Activated T-helper 1 cell treated with Interleukin-2 at 50 U/mL for 16 hours (primary cell): Measurements from ENCODE around the gene ULBP2.
"Not testable (repeated sequence)": the region's sequence is repeated elsewhere in the genome, so short reads cannot be mapped to it uniquely, and the experiment has no call there.

Experiments used
- DNase-seq: peaks from one replicate; pipeline ENCODE4 v3.0.0-alpha.2; 2020; ENCODE audit warnings: low read depth

ULBP2 gene, protein sequence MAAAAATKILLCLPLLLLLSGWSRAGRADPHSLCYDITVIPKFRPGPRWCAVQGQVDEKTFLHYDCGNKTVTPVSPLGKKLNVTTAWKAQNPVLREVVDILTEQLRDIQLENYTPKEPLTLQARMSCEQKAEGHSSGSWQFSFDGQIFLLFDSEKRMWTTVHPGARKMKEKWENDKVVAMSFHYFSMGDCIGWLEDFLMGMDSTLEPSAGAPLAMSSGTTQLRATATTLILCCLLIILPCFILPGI

DNA sequence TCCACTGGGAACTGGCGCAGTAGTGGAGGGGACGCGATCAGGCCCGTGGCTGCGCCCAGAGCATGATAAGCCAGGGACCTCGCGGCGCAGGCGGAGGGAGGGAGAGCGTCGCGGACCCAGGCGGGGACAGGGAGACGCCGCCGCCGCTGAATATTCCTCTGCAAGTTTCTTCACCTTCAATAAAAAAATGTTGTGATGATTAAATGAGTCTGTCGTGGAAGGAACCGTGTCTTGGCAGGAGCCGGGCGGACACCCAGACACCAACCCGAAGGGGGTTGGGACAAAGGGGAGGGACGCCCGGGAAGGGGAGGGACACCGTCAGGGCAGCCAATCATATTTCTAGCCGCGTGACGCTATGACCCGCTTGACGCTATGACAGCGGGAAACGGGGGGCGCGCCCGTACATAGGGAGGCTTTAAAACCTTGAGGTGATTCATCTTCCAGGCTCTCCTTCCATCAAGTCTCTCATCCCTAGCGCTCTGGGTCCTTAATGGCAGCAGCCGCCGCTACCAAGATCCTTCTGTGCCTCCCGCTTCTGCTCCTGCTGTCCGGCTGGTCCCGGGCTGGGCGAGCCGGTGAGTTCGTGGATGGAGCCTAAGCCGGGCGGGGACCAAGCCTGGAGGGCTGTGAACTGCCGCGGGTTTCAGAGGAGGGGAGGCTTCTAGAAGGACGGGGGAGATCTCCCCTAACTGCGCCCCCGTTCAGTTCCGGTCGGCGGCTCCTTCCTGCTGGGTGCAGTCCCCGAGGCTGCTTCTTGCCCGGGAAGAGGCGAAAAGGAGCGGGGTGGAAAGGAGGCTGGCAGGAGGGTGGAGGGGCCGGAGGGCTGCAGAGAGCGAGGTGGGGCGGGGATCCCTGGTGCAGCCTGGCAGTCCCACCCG, at the start of gene ULBP2:
Gene ULBP2, plus strand, starts transcription at position 432 of the 878 bp plus-strand sequence. Its CDS starts 59 bp downstream, at position 491.
- DNase-seq: peak; percentile 76

DNA sequence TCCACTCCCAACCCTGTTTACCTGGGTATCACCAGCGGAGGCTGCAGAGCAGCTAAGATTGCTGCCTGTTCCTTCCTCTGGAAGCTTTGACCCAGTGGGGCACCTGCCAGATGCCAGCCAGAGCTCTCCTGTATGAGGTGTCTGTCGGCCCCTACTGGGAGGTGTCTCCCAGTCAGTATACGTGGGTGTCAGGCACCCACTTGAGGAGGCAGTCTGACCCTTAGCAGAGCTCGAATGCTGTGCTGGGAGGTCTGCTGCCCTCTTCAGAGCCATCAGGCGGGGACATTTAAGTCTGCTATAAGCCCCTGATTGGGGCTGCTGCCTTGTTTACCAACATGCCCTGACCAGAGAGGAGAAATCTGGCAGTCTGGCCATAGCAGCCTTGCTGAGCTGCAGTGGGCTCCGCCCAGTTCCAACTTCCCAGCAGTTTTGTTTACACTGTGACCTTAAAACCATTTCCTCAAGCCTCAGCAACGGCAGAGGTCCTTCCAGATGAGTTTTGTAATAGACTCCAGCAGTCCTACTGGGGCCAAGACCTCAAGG, 46.7 kb upstream of the ULBP2 start:
- no peak for DNase-seq

DNA sequence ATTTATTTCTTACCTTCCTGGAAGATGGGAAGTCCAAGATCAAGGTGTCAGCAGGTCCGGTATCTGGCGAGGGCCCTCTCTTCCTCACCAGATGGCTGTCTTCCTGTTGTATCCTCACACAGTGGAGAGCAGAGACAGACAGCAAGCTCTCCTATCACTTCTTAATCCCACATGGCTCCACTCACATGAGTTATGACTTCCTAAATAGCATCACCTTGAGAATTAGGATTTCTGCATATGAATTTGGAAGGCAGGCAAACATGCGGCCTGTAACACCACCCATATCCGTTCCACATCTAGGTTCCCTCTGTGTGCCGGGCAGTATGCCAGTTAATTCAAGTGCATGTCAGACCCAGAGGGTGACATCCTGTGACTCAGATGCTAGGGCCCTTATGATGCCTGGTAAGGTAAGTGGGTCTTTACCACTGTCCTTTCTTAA, 46.0 kb upstream of the ULBP2 start:
- DNase-seq: peak; percentile 8

DNA sequence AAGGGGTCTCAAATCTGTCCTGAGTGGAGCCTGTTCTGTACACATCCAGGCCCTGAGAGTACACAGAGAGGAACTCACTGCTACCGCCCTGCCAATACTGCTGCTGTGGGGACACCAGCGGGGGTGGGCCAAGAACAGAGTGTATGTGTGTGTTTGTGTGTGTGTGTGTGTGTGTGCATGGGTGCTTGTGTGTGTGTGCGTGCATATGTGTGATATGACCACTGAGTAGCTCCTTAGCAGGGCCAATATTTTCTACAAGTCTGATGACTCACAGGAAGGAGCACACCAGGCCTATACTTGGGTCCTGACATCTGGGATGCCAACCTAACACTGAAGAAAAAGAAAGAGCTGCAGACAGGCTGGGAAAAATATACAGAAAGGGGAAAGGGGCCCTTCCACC, 45.3 kb upstream of the ULBP2 start:
- DNase-seq: no peak

DNA sequence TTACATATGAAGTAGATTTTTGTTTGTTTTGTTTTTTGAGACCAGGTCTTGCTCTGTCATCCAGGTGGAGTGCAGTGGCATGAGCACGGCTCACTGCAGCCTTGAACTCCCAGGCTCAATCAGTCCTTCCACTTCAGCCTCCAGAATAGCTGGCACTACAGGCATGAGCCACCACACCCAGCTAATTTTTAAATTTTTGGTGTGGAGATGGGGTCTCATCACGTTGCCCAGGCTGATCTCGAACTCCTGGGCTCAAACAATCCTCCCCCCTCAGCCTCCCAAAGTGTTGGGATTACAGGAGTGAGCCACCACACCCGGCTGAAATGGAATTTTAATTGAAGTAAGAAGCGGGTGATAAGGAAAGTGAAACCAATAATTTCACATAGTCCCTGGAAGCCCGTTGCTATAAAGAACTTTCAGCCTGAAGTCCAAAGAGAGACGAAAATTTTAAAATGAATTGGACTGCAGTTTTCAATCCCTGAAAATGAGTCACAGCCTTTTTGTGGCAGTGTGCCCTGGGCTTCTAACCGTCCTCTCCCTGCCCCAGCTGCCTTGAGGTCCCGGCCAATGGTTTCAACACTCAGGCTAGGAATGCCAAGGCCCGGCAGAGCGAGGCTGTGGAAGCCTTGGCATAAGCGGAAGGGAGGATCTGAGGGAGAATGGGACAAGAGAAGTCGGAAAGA, 44.7 kb upstream of the ULBP2 start:
- DNase-seq: no peak

DNA sequence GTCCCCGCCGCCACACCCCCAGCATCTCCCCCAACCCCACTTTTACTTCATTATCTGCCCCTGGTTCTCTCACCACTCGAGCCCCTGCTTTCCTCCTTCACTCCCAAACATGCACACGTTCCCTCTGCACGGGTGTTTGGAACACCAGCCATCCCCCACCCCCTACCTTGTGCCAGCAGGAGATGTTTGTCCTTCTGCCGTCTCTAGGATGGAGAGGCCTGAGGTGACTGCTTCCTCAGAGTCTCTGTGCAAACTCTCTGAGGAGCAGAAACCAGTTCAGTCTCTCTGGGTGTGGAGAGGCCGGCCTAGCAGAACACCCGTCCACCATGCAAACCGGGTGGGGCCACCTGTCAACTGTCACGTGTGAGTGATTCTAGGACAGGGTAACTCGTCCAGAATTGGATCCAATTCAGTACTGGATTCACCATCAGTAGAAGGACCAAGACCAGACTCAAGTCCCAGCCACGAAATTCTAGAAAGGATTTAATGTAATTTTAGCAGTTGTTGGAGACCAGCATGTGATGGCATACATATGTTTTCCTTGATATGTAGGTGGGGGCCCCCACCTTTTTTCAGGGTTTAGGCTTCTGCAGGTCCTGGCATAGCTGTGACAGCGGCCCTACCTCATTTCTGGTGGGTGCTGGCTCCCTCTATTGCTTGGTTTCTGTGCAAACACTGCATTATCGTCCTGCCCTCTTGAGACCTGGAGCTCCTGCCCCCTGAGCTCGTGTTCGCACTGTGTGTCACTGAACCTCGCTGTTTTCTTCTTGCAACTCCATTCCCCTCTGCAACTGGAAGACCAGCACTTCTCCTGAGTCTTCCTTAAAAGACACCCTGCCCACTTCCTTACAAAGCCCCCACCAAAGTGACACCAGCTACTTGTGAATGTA, 43.7 kb upstream of the ULBP2 start, which contains the start of gene RAET1E:
Gene RAET1E, minus strand, starts transcription at position 259 of the 890 bp plus-strand sequence. CDS start 7,212 bp downstream, outside the sequence.
- no peak for DNase-seq

DNA sequence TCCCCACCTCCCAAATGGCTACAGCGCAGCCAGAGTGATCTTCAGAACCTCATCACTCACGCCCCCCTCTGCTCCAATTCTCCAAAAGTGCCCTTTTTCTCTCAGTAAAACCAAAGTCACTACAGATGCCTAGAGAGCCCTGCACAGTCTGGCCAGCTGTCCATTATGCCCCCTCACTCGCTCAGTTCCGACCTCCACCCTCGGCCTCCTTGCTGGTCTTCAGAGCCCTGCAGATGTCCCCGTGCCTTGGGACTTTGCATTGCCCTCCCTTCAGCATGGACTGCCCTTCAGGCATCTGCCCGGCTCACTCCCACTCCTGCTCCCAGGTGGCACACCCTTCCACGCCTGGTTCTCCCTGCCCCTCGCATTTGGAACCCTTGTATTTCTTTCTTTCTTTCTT, 42.8 kb upstream of the ULBP2 start:
- no peak for DNase-seq

DNA sequence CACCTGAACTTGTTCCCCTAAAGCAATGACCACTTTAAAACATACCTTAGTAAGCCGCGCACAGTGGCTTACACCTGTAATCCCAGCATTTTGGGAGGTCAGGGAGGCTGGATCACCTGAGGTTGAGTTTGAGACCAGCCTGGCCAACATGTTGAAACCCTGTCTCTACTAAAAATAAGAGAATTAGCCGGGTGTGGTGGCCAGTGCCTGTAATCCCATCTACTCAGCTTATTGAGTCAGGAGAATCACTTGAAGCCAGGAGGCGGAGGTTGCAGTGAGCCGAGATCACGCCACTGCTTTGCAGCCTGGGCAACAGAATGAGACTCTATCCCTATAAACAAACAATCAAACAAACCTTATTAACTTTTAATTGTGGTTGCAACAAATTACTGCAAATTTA, 42.3 kb upstream of the ULBP2 start:
- no peak for DNase-seq

DNA sequence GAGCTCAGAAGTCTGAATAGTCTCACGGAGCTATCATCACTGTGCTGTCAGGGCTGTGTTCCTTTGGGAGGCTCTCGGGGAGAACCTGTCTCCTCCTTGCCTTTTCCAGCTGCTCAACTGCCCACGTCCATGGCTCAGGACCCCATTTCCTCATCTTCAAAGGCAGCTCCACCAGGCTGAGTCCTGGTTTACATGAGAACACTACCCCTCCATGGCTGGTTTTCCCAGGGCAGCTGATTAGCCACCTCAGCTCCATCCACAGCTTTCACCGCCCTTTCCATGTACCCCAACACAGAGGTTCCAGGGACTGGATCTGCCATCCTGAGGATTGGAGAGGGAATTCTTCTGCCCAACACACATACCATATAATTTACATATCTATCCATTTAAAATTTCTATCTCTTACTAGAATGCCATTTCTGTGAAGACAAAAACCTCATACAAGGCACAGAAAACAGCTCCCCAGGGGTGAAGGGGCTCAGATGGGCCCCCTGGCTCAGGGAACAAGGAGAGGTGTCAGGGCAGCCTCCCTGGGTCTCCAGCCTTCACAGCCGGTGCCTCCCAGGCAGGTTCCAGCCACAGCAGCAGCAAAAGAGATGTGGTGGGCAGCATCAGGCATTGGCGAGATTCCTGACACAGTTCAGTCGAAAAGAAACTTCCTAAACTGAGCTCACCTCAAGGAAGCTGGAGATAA, 41.7 kb upstream of the ULBP2 start:
- no peak for DNase-seq

DNA sequence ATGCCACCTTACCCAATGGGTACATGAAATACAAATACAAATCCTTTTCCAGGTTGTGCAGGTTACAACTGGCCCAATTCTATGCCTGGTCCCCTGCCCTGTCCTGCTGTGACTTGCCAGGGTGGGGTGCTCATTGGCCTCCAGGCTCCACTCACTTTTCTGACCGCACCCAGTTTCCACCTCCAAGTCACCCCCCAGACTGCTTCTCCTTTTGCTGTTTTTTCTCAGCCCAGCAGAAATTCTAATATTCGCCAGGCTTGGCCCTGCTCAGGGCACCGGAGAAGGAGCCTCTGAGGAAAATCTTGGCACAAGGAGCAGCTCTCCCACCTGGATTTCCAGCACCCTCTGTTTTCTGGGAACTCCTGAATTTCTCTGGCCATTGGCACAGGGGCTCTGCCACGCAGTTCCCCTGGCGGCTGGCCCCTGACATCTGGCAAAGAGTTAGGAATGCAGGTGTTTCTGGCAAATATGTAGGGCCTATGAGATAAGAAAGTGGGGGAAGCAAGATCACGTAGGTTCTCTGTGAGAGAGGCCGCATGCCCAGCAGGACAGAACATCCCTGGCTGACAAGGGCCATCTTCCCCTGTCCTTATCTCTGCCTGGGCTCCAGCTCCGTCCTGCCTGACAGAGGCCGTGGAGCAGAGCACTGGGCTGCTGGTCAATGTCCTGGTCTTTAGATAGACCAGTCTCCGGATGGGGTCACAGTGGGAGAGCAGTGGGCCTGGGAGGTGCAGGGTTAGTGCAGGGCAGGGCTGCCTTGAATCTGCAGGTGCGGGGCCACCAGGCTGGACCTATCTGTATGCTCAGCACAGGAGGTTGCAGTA, 41.0 kb upstream of the ULBP2 start:
- no peak for DNase-seq

DNA sequence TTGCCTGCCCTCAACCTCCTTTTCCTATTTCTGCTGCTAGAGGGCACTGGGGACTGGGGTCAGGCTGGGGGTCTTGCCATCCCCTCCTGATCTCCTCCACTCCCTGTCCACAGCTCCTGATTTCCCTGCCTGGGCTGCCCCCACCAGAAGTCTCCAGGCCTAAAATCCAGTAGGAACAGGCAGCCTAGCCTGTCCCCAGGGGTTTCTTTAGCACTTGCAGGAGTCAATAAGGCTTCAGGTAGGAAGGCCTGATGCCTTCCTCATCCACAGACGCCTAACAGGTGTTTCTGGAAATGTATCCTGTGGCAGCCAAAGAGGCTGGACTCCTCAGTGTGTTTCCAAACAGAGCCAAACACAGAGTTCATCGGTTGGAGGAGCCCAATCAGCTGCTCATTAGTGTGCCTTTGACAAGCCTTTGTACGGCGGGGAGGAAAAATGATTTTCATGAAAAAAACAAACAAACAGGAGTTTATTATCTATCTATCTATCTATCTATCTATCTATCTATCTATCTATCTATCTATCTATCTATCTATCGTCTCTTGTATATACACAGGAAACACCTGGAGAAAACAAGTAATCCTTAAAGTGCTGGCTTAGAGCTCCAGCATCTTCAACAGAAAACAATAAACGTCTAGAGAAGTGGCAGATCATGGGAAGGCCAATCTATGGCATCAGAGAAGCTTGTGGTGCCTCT, 40.2 kb upstream of the ULBP2 start:
- DNase-seq: no peak

DNA sequence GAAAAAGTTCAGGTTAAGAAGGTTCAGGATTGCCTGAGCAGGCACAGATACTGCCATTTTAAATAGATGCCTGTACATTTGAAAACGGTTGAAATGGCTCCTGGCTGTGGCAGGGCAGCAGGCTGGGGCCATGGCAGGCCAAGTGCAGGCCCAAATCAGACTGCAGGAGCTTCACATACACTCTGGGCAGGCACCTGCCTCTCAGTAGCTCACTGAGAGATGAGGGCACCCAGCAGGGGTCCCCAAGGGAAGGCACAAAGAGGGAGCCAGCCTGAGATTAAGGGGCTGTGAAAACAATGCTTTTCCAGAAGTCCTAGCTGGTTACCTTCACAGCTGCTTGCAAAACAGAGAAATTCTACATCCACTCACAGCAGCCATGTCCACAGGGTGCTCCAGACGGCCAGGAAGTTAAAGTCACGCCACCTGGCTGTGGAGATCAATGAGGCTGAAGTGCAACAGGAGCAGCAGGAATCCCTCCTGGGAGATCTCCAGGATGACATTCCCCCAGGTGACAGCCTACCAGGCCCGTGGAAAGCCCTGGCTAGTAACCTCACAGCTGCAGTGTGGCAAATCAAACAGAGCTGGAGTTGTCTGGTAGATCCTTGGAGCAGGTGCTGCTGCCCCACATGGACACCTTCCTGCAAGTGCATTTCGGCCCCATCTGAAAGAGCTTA, 37.7 kb upstream of the ULBP2 start:
- no peak for DNase-seq

DNA sequence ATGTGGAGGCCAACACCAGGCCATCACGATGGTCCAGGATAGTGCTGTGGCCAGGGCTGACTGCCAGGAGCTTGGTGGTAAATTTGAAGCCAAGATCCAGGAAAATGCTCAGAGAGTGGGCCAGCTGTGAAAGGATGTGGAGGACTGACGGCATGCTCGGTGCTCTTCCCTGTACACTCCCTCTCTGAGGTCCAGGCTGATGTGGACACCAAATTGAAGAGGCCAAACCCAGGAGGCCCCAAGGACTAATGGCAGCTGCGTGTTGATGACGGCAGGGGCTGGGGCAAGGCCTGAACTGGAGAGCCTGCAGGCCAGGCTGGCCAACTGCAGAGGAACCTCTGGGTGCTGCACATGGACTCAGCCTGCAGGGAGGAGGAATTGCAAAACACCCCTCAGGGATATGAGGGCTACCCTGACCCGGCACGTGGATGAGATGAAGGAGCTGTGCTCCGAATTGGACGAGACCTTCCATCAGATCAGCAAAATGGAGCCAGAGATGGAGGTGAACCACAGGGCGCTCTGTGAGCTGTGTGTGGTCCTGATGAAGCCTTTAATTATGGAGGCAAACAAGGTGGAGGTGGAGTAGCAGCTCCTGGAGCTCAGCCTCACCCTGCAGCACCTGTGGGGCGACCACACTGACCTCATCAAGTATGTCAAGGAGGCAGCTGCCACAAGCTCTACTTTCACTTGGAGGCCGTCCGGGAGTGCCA, 37.0 kb upstream of the ULBP2 start:
- no peak for DNase-seq

DNA sequence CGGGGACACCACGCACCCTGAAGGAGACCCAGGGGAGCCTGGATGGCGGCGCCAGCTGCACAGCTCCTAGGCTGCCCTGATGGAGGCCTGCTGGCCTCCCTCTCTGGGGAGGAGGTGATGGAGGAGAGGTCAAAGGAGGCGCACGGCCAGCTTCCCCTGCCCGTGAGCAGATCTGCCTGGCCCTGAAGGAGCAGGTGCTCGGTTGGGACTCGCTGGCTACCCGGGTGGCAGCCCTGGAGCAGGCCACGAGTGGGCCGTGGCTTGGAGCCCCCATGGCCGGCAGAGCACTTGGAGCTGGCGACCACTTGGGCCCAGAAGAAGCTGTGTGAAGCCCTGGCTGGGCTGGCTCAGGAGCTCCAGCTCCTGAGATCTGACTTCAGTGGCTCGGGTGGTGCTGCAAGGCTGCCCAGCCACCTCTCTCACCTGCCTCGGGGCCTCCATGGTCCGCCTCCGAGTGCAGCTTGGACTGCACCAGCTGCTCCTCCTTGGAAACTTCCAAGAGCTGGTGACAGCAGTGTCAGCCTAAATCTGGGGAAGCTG, 36.4 kb upstream of the ULBP2 start:
- DNase-seq: no peak

DNA sequence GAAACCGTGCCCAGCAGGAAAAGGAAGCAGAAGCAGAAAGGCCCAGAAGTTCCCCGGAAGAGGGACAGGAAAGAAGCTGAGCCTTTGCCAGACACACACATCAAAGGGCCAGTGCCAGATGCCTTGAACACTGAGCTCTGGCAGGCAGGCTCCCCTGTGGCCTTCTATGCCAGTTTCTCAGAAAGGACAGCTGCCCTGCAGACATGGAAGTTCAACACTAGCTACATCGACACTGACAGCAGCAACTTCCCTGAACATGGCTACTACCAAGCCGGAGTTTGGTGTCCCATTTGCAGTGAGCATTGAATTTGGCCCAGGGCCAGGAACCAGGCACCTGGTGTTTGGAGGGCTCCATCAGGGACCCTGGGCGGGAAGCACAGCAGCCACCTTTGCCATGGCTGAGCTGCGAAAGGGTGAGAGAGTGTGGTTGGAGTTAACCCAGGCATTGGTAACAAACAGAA, 35.9 kb upstream of the ULBP2 start:
- DNase-seq: no peak

DNA sequence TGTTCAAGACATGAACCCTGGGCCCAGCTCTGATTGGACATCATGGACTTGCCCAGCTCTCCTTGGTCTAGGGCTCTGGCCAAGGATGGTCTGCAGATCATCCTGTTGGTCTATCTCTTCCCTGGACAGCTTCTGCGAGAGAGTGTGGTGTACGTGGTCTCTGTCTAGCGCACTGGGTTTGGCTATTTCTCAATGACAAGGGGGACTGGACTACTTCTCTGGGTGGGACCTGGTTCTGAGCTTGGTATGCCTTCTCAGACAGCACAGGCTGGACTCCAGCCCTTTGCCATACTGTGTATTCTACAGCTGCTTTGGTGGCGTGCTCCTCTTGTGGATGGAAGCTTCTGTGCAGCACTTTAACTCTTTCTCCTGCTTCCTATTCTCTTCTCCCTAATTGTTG, 35.4 kb upstream of the ULBP2 start:
- DNase-seq: no peak

DNA sequence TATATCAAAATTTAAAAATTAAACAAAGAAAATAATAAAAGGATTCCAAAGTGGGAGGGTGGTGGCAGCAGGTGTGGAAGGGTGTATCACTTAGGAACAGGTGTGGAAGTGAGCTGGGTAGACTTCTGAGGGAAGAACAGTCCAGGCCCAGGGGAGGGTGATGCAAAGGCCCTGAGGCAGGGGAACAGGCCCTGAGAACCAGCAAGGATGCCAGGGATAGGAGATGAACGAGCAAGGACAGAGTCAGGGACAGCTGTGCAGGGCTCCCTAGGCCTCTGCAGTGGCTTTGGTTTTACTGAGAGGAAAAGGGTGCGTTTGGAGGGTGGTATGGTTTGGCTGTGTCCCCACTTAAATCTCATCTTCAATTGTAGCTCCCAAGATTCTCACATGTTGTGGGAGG, 34.5 kb upstream of the ULBP2 start:
- no peak for DNase-seq

DNA sequence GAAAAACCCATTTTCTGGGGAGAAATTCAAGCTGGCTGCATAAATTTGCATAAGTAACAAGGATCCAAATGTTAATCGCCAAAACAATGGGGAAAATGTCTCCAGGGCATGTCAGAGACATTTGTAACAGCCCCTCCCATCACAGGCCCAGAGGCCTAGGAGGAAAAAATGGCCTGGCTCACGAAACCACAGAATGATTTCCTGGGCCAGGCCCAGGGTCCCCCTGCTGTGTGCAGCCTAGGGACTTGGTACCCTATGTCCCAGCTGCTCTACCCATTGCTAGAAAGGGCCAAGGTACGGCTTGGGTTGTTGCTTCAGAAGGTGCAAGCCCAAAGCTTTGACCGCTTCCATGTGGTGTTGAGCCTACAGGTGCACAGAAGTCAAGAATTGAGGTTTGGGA, 33.3 kb upstream of the ULBP2 start:
- DNase-seq: not testable (repeated sequence)
